ENCODE measurements around the gene CD38. TPM values are rescaled to one million over a fixed set of nuclear protein-coding genes. Genes with fewer than 3 reads are reported as not detected.

CD38 gene
- total RNA-seq, 1 donor from 2014 or later, result 0.64 TPM

DNA sequence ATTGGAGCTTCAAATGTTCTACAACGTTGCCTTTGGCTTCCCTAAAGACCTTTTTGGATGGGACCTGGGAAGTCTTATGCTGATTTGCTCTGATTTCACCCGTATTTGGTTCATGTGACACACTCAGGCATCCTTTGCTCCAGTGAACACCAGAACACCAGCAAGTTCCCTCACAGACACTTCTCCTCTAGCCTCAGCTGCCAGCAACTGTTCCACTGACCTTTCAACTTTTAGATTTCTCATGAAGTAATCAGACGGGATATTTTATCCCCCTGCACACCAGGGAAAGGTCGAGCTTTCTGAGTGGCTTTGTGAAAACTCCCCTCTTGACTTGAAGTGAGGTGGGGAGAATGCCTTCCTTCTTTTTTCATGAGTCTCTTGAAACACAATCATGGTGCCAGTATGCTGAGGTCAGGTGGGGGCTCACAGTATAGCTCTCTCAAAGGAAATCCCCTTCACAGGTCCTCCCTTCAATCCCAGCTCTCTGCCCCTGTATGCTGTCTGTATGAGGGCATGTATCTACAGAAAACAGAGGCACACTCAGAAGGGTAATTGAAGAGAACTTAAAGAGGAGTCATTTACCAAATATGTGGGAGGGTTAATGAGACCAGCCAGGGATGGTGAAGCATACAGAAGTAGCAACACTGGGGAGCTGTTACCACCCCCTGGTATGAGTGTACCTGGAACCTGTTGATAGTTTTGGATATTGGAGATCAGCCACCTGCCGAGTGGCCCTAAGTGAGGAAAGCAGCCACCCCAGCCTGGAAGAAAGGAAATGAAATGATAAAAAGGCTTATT, 97.7 kb downstream of the CD38 start:
- Histone ChIP-seq H4K20me1 (ENCODE audit: low read depth) (no peaks in the 10 kb centered on the region), H3F3A (ENCODE audit: low read depth) (no peaks in the 10 kb centered on the region), H3K4me2 (no peak overlapping the region), H3K9me3 (ENCODE audit: low read depth) (peaks cover 6% of the 10 kb centered on the region), H3K27ac (no peak overlapping the region), H2AFZ (replicated peaks) (no peak overlapping the region), H3K4me1 (no peaks in the 10 kb centered on the region), H3K4me3 (no peak overlapping the region), H3K27me3 (no peaks in the 10 kb centered on the region), H3K79me2 (ENCODE audit: low read depth) (no peaks in the 10 kb centered on the region), H3K36me3 (no peaks in the 10 kb centered on the region), H3K9ac (no peak overlapping the region)
- Mint-ChIP-seq H3K4me1 (no peaks in the 10 kb centered on the region), H3K4me3 (no peak overlapping the region), H3K27ac (no peak overlapping the region), H3K36me3 (no peaks in the 10 kb centered on the region), H3K27me3 (ENCODE audit: insufficient read depth, low read depth) (peaks cover 6% of the 10 kb centered on the region), H3K9me3 (peaks cover 3% of the 10 kb centered on the region)
- DNase-seq (ENCODE audit: low spot score), result no peak
- TF ChIP-seq EZH2 (IDR thresholded peaks at IDR 0.05) (no peak), EZH2phosphoT487 (IDR thresholded peaks at IDR 0.05) (no peak)
- TF ChIP-seq, protein P1, sequence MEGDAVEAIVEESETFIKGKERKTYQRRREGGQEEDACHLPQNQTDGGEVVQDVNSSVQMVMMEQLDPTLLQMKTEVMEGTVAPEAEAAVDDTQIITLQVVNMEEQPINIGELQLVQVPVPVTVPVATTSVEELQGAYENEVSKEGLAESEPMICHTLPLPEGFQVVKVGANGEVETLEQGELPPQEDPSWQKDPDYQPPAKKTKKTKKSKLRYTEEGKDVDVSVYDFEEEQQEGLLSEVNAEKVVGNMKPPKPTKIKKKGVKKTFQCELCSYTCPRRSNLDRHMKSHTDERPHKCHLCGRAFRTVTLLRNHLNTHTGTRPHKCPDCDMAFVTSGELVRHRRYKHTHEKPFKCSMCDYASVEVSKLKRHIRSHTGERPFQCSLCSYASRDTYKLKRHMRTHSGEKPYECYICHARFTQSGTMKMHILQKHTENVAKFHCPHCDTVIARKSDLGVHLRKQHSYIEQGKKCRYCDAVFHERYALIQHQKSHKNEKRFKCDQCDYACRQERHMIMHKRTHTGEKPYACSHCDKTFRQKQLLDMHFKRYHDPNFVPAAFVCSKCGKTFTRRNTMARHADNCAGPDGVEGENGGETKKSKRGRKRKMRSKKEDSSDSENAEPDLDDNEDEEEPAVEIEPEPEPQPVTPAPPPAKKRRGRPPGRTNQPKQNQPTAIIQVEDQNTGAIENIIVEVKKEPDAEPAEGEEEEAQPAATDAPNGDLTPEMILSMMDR (IDR thresholded peaks at IDR 0.05), result no peak

DNA sequence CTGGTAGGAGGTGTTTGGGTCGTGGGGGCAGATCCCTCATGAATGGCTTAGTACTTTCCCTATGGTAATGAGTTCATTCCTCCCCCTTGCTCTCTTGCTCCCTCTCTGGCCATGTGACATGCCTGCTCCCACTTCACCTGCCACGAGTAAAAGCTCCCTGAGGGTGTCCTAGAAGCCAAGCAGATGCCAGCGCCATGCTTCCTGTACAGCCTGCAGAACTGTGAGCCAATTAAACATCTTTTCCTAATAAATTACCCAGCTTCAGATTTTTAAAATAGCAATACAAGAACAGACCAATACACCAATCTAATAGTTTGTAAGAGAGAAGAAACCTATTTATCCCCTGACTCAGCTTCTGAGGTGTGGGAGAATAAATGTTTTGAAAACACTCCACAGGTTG, 99.9 kb downstream of the CD38 start:
- Histone ChIP-seq H3F3A (ENCODE audit: low read depth) (no peaks in the 10 kb centered on the region), H3K79me2 (ENCODE audit: low read depth) (no peaks in the 10 kb centered on the region), H3K9ac (no peak overlapping the region), H2AFZ (replicated peaks) (no peak overlapping the region), H3K27ac (no peak overlapping the region), H3K4me2 (no peak overlapping the region), H3K36me3 (no peaks in the 10 kb centered on the region), H3K9me3 (ENCODE audit: low read depth) (peaks cover 6% of the 10 kb centered on the region), H4K20me1 (ENCODE audit: low read depth) (no peaks in the 10 kb centered on the region), H3K4me1 (no peaks in the 10 kb centered on the region), H3K4me3 (no peak overlapping the region), H3K27me3 (no peaks in the 10 kb centered on the region)
- H3K4me3 Mint-ChIP-seq, result no peak overlapping the region
- H3K36me3 Mint-ChIP-seq, result no peaks in the 10 kb centered on the region
- H3K27ac Mint-ChIP-seq, result no peak overlapping the region
- peaks cover 3% of the 10 kb centered on the region for H3K9me3 Mint-ChIP-seq
- DNase-seq (ENCODE audit: low spot score), result no peak
- TF ChIP-seq EZH2 (IDR thresholded peaks at IDR 0.05) (no peak), EZH2phosphoT487 (IDR thresholded peaks at IDR 0.05) (no peak)
- TF ChIP-seq, protein P1 (IDR thresholded peaks at IDR 0.05), result no peak
- peaks cover 6% of the 10 kb centered on the region for H3K27me3 Mint-ChIP-seq (ENCODE audit: insufficient read depth, low read depth)
- no peaks in the 10 kb centered on the region for H3K4me1 Mint-ChIP-seq

DNA sequence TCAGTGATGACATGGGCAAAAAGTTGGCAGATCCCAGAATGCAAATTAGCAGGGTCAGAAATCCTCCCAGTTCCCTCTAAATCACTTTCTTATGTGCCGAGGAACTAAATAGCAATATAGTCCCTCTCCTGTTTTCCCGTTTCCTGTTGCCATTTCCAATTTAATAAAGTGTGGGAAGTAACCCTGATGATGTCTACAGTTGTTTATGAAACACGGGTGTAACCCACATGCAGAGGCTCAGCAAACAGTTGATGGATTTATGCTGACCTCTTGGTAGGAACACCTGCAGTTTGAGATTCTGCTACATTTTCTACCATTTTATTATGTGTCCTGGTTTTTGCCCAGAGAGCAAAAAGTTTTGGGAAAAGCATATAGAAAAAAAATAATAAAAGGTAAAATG, 103.7 kb downstream of the CD38 start:
- H3F3A ChIP-seq (ENCODE audit: low read depth), result no peaks in the 10 kb centered on the region

More for the DNA sequence above, 103.7 kb downstream of the CD38 start:
- no peaks in the 10 kb centered on the region for H3K36me3 ChIP-seq
- Mint-ChIP-seq H3K27ac (no peak overlapping the region), H3K4me3 (no peak overlapping the region), H3K36me3 (no peaks in the 10 kb centered on the region), H3K4me1 (peaks cover 8% of the 10 kb centered on the region), H3K27me3 (ENCODE audit: insufficient read depth, low read depth) (peaks cover 2% of the 10 kb centered on the region), H3K9me3 (peaks cover 3% of the 10 kb centered on the region)
- no peak overlapping the region for H3K4me2 ChIP-seq
- no peak for TF ChIP-seq EZH2 (IDR thresholded peaks at IDR 0.05)
- TF ChIP-seq EZH2phosphoT487 (IDR thresholded peaks at IDR 0.05), result no peak
- TF ChIP-seq, protein P1 (IDR thresholded peaks at IDR 0.05), result no peak
- peaks cover 3% of the 10 kb centered on the region for H3K9me3 ChIP-seq (ENCODE audit: low read depth)
- H3K79me2 ChIP-seq (ENCODE audit: low read depth), result no peaks in the 10 kb centered on the region
- no peak overlapping the region for H3K4me3 ChIP-seq
- no peak for DNase-seq (ENCODE audit: low spot score)
- no peaks in the 10 kb centered on the region for H4K20me1 ChIP-seq (ENCODE audit: low read depth)
- no peak overlapping the region for H3K27ac ChIP-seq
- no peaks in the 10 kb centered on the region for H3K4me1 ChIP-seq
- H2AFZ ChIP-seq (replicated peaks), result no peak overlapping the region
- H3K27me3 ChIP-seq, result no peaks in the 10 kb centered on the region
- H3K9ac ChIP-seq, result no peak overlapping the region

Data from neural progenitor cell (in vitro differentiated cells).